Left lung (tissue), 10 donors: Measurements from ENCODE around the gene PLA2G6. TPM values are rescaled to one million over a fixed set of nuclear protein-coding genes. Genes with fewer than 3 reads are reported as not detected.
A peak's percentile ranks its signal among the peaks of the same experiment; 100 is the strongest.

Experiments
- ATAC-seq: fragments of 200-7000 bp; cut with Tn5 transposase; one replicate; pipeline ENCODE4 v1.9.1; 2020; ENCODE audit warnings: moderate library complexity
- DNase-seq, 4 donors: peaks; one replicate each; pipeline ENCODE4 v3.0.0-alpha.2; 2013 to 2020
- H3K27ac ChIP-seq, 2 donors: fragments of 200-600 bp; sonication (generic) in 1 of 2; one replicate each; pipeline versions ENCODE4 v1.5.0 to v1.8.0; 2020 to 2021
- H3K27me3 ChIP-seq, 2 donors: fragments of 200-600 bp; sonication (generic) in 1 of 2; one replicate each; pipeline versions ENCODE4 v1.5.0 to v1.8.0; 2020 to 2021
- H3K36me3 ChIP-seq, 2 donors: fragments of 200-600 bp; sonication (generic) in 1 of 2; one replicate each; pipeline versions ENCODE4 v1.5.0 to v1.8.0; 2020 to 2021
- H3K4me1 ChIP-seq, 2 donors: fragments of 200-600 bp; one replicate each; pipeline ENCODE4 v1.8.0; 2021
- H3K4me3 ChIP-seq, 2 donors: fragments of 200-600 bp; sonication (generic) in 1 of 2; one replicate each; pipeline versions ENCODE4 v1.5.0 to v1.8.0; 2020 to 2021; ENCODE audit warnings: mild to moderate bottlenecking in 1 of 2
- H3K9me3 ChIP-seq, 2 donors: fragments of 200-600 bp; sonication (generic) in 1 of 2; one replicate each; pipeline versions ENCODE4 v1.5.0 to v1.8.0; 2020 to 2021
- CTCF ChIP-seq, 2 donors: fragments of 200-600 bp; sonication (generic) in 1 of 2; IDR thresholded peaks; one replicate each; pipeline versions ENCODE4 v1.5.0 to v1.8.0; 2021; ENCODE audit warnings: antibody characterized with exemption in 2 of 2
- intact Hi-C, 2 donors: fragments of 100-400 bp; cut with DNase I; formaldehyde crosslinking; loops; one replicate each; pipeline versions ENCODE4 v1.11.2 to v1.14.2; 2022
- polyA plus RNA-seq, 6 donors: library from polyadenylated mRNA; unstranded; fragments of 120-200 nt; gene quantifications; one replicate each; pipeline ENCODE4 v1.2.1, GENCODE V29; 2013; ENCODE audit not compliant: insufficient read length in 6 of 6
- total RNA-seq, 2 donors: library from RNA; stranded (reverse); fragmentation: NEBNext Ultra II Directional; extraction: Animal tissue kit (Norgen Biotek cat#: 25700); gene quantifications; one replicate each; pipeline ENCODE4 v1.2.1, GENCODE V29; 2021
- donor health status: DM: no; HTN: yes; CAD: no.
- donor health status: DM: no; HTN: no; CAD: no.

Gene PLA2G6
- total and polyA plus RNA-seq, 8 donors, result 29.8 to 44.1 (median 35.7) TPM

- Histone ChIP-seq H3K9me3 (no peaks in the 10 kb centered on the region), H3K4me3 (no peak overlapping the region), H3K36me3 (no peaks in the 10 kb centered on the region), H3K4me1 (peaks cover 15 to 42% of the 10 kb centered on the region in 2 donors), H3K27ac (peak overlapping the region in 1 of 2 donors; percentile 70), H3K27me3 (no peaks in the 10 kb centered on the region)
- DNase-seq, result peak in 3 of 4 donors; percentile 59 to 83 (median 62)
- no peak for TF ChIP-seq CTCF (IDR thresholded peaks at IDR 0.05)
- peak; percentile 47 for ATAC-seq
- intact Hi-C loops, result no loop called here
Observed at GRCh38 chr22:38172832-38173640, 8.6 kb downstream of the PLA2G6 start.

- no peak for TF ChIP-seq CTCF (IDR thresholded peaks at IDR 0.05)
- Histone ChIP-seq H3K27me3 (no peaks in the 10 kb centered on the region), H3K4me1 (peaks cover 11 to 34% of the 10 kb centered on the region in 2 donors), H3K9me3 (no peaks in the 10 kb centered on the region), H3K4me3 (no peak overlapping the region), H3K27ac (peak overlapping the region in 1 of 2 donors; percentile 70), H3K36me3 (no peaks in the 10 kb centered on the region)
- DNase-seq (no peak), ATAC-seq (no peak)
- intact Hi-C loops, result no loop called here
Observed at GRCh38 chr22:38171927-38172831, 9.5 kb downstream of the PLA2G6 start.

- Histone ChIP-seq H3K27ac (no peak overlapping the region), H3K27me3 (no peaks in the 10 kb centered on the region), H3K9me3 (no peaks in the 10 kb centered on the region), H3K4me1 (peaks cover 7 to 17% of the 10 kb centered on the region in 2 donors), H3K36me3 (peaks cover 0 to 4% of the 10 kb centered on the region in 2 donors), H3K4me3 (no peak overlapping the region)
- no peak for TF ChIP-seq CTCF (IDR thresholded peaks at IDR 0.05)
- intact Hi-C loops, result no loop called here
- DNase-seq (no peak), ATAC-seq (no peak)
Observed at GRCh38 chr22:38170469-38170868, 11.2 kb downstream of the PLA2G6 start.

GRCh38 chr22:38169116-38169515 is 12.5 kb downstream of the PLA2G6 start:
- TF ChIP-seq CTCF (IDR thresholded peaks at IDR 0.05), result no peak
- Histone ChIP-seq H3K4me3 (no peak overlapping the region), H3K4me1 (peaks cover 7 to 12% of the 10 kb centered on the region in 2 donors), H3K36me3 (peaks cover 0 to 4% of the 10 kb centered on the region in 2 donors), H3K27ac (no peak overlapping the region), H3K27me3 (no peaks in the 10 kb centered on the region), H3K9me3 (no peaks in the 10 kb centered on the region)
- intact Hi-C loops, result no loop called here
- no peak for DNase-seq
- no peak for ATAC-seq

- DNase-seq (peak in 1 of 4 donors; percentile 63), ATAC-seq (peak; percentile 51)
- Histone ChIP-seq H3K4me3 (no peak overlapping the region), H3K9me3 (no peaks in the 10 kb centered on the region), H3K36me3 (peaks cover 0 to 4% of the 10 kb centered on the region in 2 donors), H3K4me1 (peaks cover 6 to 7% of the 10 kb centered on the region in 2 donors), H3K27ac (no peak overlapping the region), H3K27me3 (no peaks in the 10 kb centered on the region)
- TF ChIP-seq CTCF (IDR thresholded peaks at IDR 0.05), result no peak
- intact Hi-C loops, result no loop called here
Observed at GRCh38 chr22:38167988-38168407, 13.6 kb downstream of the PLA2G6 start.
